OCI-LY1 (cell line): ENCODE data around the gene RNF224.

Experiments used
- EZH2 ChIP-seq: fragments of 200-600 bp; sonication (generic), shearing (Covaris generic); IDR thresholded peaks from 2 replicates; pipeline ENCODE4 v1.8.0; 2017; ENCODE audit warnings: borderline replicate concordance, mixed run types, mild to moderate bottlenecking, antibody characterized with exemption, low read length, moderate library complexity, mixed read lengths
- TF ChIP-seq, protein P1 (sequence below): fragments of 200-600 bp; sonication (generic), shearing (Covaris generic); IDR thresholded peaks from 2 replicates; pipeline ENCODE4 v1.5.1; 2017; ENCODE audit warnings: mild to moderate bottlenecking, antibody characterized with exemption, low read length, moderate library complexity, mixed read lengths

DNA sequence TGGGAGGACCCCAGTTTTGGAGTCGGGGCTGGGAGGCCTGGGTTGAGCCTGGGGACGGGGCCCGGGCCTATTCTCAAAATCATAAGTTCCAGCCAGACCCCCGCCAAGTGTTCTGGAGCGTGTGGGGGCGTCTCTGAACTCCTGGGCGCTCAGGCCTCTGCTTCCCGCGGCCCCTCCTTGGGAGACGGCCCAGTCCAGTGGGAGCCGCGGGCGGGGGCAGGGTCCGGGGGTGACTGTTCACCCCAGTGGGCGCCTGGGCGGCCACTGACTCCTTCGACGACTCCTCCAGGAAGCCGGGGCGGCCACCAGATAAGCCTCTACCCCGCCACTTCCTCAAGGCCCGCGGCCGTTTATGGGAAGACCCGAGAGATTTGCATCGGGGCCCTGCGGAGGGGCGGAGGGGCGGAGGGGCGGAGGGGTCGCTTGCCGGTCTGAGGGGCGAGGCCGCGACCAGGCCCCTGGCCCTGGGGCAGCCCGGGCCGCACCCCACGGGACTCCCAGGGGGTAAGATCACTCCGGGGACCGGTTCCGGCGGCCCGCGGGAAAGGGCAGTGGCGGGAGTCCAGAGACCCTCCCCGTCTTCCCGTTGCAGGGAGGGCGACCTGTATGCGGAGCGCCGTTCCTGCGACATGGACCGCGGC is 50.9 kb downstream of the RNF224 start:
- TF ChIP-seq, protein P1, sequence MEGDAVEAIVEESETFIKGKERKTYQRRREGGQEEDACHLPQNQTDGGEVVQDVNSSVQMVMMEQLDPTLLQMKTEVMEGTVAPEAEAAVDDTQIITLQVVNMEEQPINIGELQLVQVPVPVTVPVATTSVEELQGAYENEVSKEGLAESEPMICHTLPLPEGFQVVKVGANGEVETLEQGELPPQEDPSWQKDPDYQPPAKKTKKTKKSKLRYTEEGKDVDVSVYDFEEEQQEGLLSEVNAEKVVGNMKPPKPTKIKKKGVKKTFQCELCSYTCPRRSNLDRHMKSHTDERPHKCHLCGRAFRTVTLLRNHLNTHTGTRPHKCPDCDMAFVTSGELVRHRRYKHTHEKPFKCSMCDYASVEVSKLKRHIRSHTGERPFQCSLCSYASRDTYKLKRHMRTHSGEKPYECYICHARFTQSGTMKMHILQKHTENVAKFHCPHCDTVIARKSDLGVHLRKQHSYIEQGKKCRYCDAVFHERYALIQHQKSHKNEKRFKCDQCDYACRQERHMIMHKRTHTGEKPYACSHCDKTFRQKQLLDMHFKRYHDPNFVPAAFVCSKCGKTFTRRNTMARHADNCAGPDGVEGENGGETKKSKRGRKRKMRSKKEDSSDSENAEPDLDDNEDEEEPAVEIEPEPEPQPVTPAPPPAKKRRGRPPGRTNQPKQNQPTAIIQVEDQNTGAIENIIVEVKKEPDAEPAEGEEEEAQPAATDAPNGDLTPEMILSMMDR: no peak
- TF ChIP-seq EZH2: no peak
